K562 (cell line): ENCODE results near the gene RASAL1. TPM values are rescaled to one million over a fixed set of nuclear protein-coding genes. Genes with fewer than 3 reads are reported as not detected.
"Not testable (repeated sequence)": the region's sequence is repeated elsewhere in the genome, so short reads cannot be mapped to it uniquely, and the experiment has no call there.

ENCODE experiments used
- ATAC-seq: fragments of 200-7000 bp; cut with Tn5 transposase; 3 replicates; pipeline ENCODE4 v1.9.1; 2020; ENCODE audit warnings: moderate library complexity
- BruUV-seq: library from RNA; stranded (reverse); fragments of 400-500 nt; replicated peaks from 2 replicates; lab custom pipeline; 2021; lab: Mats Ljungman, UMichigan
- CTCF ChIA-PET: fragments of 300-600 bp; formaldehyde crosslinking; extraction: SDS; loops from one replicate; lab custom pipeline; 2021; ENCODE audit warnings: low intra/inter-chr PET ratio; lab: Yijun Ruan, JAX
- POLR2A ChIA-PET: fragments of 300-600, 350-650 bp; sonication (Branson Sonifier 250); formaldehyde crosslinking; extraction: SDS; loops from one replicate; lab custom pipeline; 2021; ENCODE audit warnings: antibody characterized with exemption, inconsistent platforms; lab: Yijun Ruan, JAX
- DNase-seq, 4 experiments: peaks; one replicate each; pipeline versions ENCODE4 v3.0.0 to v3.0.0-alpha.2; 2011 to 2018; ENCODE audit warnings: low spot score in 3 of 4, mixed read lengths in 3 of 4; ENCODE audit errors: extremely low read depth in 1 of 4
- FAIRE-seq: peaks from 2 replicates; lab custom pipeline; 2011; peaks lifted over from hg19 to GRCh38; lab: Jason Lieb, UNC
- H2AFZ ChIP-seq: 2 replicates; pipeline ENCODE4 v1.6.0; 2011; ENCODE audit warnings: low read depth, low read length, control low read depth, inconsistent platforms
- H3K27ac ChIP-seq: fragments of 200-600 bp; 3 replicates; pipeline ENCODE4 v1.8.0; 2011; ENCODE audit warnings: low read depth, mild to moderate bottlenecking, control low read depth, inconsistent platforms, low read length, moderate library complexity, mixed read lengths; ENCODE audit errors: extremely low read depth
- H3K27me3 ChIP-seq, 2 experiments: fragments of 300-600 bp in 1 of 2; 2 replicates in 1 of 2; 3 replicates in 1 of 2; pipeline versions ENCODE4 v1.6.0 to v1.8.0; 2011; ENCODE audit warnings: inconsistent platforms in 2 of 2, low read length in 2 of 2, mild to moderate bottlenecking in 1 of 2, mixed read lengths in 1 of 2, moderate library complexity in 1 of 2; ENCODE audit not compliant: control insufficient read depth in 2 of 2, insufficient read depth in 2 of 2
- H3K36me3 ChIP-seq: fragments of 300-600 bp; 3 replicates; pipeline ENCODE4 v1.8.0; 2011; ENCODE audit warnings: mild to moderate bottlenecking, low read length, inconsistent platforms; ENCODE audit not compliant: control insufficient read depth, insufficient read depth
- H3K4me1 ChIP-seq, 2 experiments: fragments of 200-600 bp in 1 of 2; replicated peaks in 1 of 2; 2 replicates in 1 of 2; 3 replicates in 1 of 2; pipeline versions ENCODE4 v1.5.1 to v1.8.0; 2011; ENCODE audit warnings: inconsistent platforms in 2 of 2, low read length in 2 of 2, mild to moderate bottlenecking in 1 of 2, mixed read lengths in 1 of 2, moderate library complexity in 1 of 2; ENCODE audit not compliant: control insufficient read depth in 2 of 2, insufficient read depth in 2 of 2
- H3K4me2 ChIP-seq: 2 replicates; pipeline ENCODE4 v1.6.1; 2011; ENCODE audit warnings: low read length, control low read depth, inconsistent platforms, mixed read lengths; ENCODE audit not compliant: insufficient read depth
- H3K4me3 ChIP-seq: fragments of 200-600 bp; sonication (generic), shearing (Covaris generic); 2 replicates; pipeline ENCODE4 v1.5.1; 2016; ENCODE audit warnings: control low read depth, inconsistent platforms
- H3K79me2 ChIP-seq: fragments of 200-600 bp; 3 replicates; pipeline ENCODE4 v1.8.0; 2011; ENCODE audit warnings: low read length, inconsistent platforms; ENCODE audit not compliant: control insufficient read depth, insufficient read depth
- H3K9ac ChIP-seq, 2 experiments: 2 replicates each; pipeline versions ENCODE4 v1.6.0 to v1.6.1; 2011; ENCODE audit warnings: low read depth in 2 of 2, low read length in 2 of 2, control low read depth in 1 of 2, inconsistent platforms in 1 of 2, mild to moderate bottlenecking in 1 of 2, mixed read lengths in 1 of 2; ENCODE audit not compliant: insufficient read depth in 1 of 2
- H3K9me1 ChIP-seq: one replicate; pipeline ENCODE4 v1.6.0; 2011; ENCODE audit warnings: inconsistent platforms, mild to moderate bottlenecking, low read length, moderate library complexity; ENCODE audit not compliant: control insufficient read depth, insufficient read depth
- H3K9me3 ChIP-seq: replicated peaks from 2 replicates; pipeline ENCODE4 v1.5.1; 2011; ENCODE audit warnings: low read depth, low read length, inconsistent platforms; ENCODE audit not compliant: control insufficient read depth, insufficient read depth
- H4K20me1 ChIP-seq: replicated peaks from 2 replicates; pipeline ENCODE4 v1.6.1; 2011; ENCODE audit warnings: low read length, inconsistent platforms, mixed read lengths; ENCODE audit not compliant: control insufficient read depth, insufficient read depth
- MTA3 ChIP-seq: fragments of 450-650 bp; formaldehyde crosslinking; IDR thresholded peaks from 2 replicates; pipeline ENCODE4 v1.6.1; 2017; ENCODE audit warnings: mild to moderate bottlenecking, borderline replicate concordance
- RBM14 ChIP-seq: fragments of 200-400 bp; formaldehyde crosslinking; IDR thresholded peaks from 2 replicates; pipeline ENCODE4 v1.6.1; 2018; ENCODE audit warnings: low read depth, mild to moderate bottlenecking, low read length, moderate library complexity, borderline replicate concordance; ENCODE audit not compliant: insufficient read depth
- ZNF121 ChIP-seq: sonication (generic); formaldehyde crosslinking; conservative IDR thresholded peaks from 2 replicates; pipeline ENCODE4 v1.8.0; 2022; ENCODE audit warnings: missing genetic modification reagents
- WGBS: fragments of 100-300 bp; shearing (Covaris generic); methylation state at CpG from one replicate; pipeline ENCODE4 v1.1.6; 2016; ENCODE audit warnings: low coverage, mixed read lengths; ENCODE audit not compliant: insufficient coverage; ENCODE audit errors: missing lambda C conversion rate; 5-methylcytosine and 5-hydroxymethylcytosine counted together
- in situ Hi-C: fragments of 300-500 bp; cut with MboI; formaldehyde crosslinking; loops from 4 replicates; pipeline ENCODE4 v1.15.0; 2018; ENCODE audit warnings: inconsistent platforms, mixed read lengths
- intact Hi-C: fragments of 100-400 bp; cut with micrococcal nuclease; formaldehyde crosslinking; loops from 2 replicates; pipeline ENCODE4 v1.14.2; 2022
- polyA plus RNA-seq, 8 experiments: library from polyadenylated mRNA; depleted of rRNA in 4 of 8; stranded (reverse) in 5 of 8; unstranded in 3 of 8; fragments of >200 nt; fragmentation: Nextera tagmentation in 2 of 8; fragmentation: Illumina TruSeq in 1 of 8; extraction: Ambion mirVana in 2 of 8; extraction: Trizol in 1 of 8; gene quantifications; 2 replicates each; pipeline versions ENCODE4 v1.2.1 to v1.2.3, GENCODE V29; 2011 to 2014; ENCODE audit warnings: inconsistent platforms in 1 of 8, missing spikeins in 1 of 8
- total RNA-seq, 7 experiments: library from RNA; depleted of rRNA in 6 of 7; stranded (reverse); fragments of >200 nt in 6 of 7; fragmentation: Illumina TruSeq in 2 of 7; extraction: Trizol in 2 of 7; gene quantifications; 2 replicates each; pipeline versions ENCODE4 v1.2.1 to v1.2.3, GENCODE V29; 2011 to 2021; ENCODE audit warnings: low replicate concordance in 1 of 7
- TF ChIP-seq, protein P1 (sequence below): fragments of 250-450 bp; sonication (Bioruptor Pico); IDR thresholded peaks from 2 replicates; pipeline ENCODE4 v1.6.1; 2021; ENCODE audit warnings: mild to moderate bottlenecking
- TF ChIP-seq, protein P2 (sequence below), 2 experiments: fragments of 450-650 bp; formaldehyde crosslinking in 1 of 2; IDR thresholded peaks; 2 replicates each; pipeline versions ENCODE4 v1.4.0 to v1.6.1; 2014 to 2020; ENCODE audit warnings: mild to moderate bottlenecking in 2 of 2, borderline replicate concordance in 1 of 2, low read depth in 1 of 2

The RASAL1 gene
- total and polyA plus RNA-seq, 9 of the 15 experiments (the other 6 are each of a cell fraction or from before 2014, with no cell fraction given): 0.06 to 0.16 (median 0.14) TPM; not detected in 6

DNA sequence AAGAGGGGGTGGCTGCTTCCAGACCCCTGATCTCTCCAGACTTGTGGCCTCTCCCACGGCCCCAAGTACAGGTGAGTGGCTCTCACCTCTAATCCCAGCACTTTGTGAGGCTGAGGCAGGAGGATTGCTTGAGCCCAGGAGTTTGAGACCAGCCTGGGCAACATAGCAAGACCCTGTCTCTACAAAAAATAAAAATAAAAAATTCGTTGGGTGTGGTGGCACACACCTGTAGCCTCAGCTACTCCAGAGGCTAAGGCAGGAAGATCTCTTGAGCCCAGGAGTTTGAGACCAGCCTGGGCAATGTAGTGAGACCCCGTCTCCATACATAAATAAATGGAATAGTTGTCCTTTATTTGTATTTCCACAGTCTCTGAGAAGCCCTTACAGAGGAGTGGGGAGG is 6.2 kb upstream of the RASAL1 start:
- H3K4me2 ChIP-seq, POLR2A ChIA-PET, H3K9me1 ChIP-seq, H3K79me2 ChIP-seq, in situ Hi-C loops, DNase-seq, H3K9me3 ChIP-seq, H3K4me3 ChIP-seq, H3K9ac ChIP-seq, H4K20me1 ChIP-seq, CTCF ChIA-PET, ATAC-seq, FAIRE-seq, H3K4me1 ChIP-seq, H3K36me3 ChIP-seq, BruUV-seq, H3K27me3 ChIP-seq, H2AFZ ChIP-seq, H3K27ac ChIP-seq, intact Hi-C loops: not testable (repeated sequence)
- 14% methylated on average over 3 of the region's 3 CpGs for WGBS
- peak; percentile 94 for TF ChIP-seq ZNF121 (CRISPR knock-in tag)

DNA sequence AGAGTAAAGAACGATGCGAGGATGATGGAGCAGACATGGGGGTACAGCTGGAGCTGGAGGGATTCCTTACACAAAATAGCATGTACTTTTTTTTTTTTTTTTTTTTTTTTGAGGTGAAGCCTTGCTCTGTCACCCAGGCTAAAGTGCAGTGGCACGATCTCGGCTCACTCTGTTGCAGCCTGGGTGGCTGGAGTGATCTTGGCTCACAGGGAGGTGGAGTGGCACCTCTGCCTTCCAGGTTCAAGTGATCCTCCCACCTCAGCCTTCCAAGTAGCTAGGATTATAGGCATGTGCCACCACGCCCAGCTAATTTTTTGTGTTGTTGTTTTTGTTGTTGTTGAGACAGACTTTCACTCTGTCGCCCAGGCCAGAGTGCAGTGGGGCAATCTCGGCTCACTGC is 5.1 kb upstream of the RASAL1 start:
- H2AFZ ChIP-seq: 0 out of 2 replicates have a peak overlapping the region, but pooled peaks have one; percentile 4
- H3K27ac ChIP-seq: no peak overlapping the region
- no peaks in the 10 kb centered on the region for H3K9me3 ChIP-seq
- no peaks in the 10 kb centered on the region for H3K79me2 ChIP-seq
- H3K36me3 ChIP-seq: no peaks in the 10 kb centered on the region
- TF ChIP-seq, protein P1, sequence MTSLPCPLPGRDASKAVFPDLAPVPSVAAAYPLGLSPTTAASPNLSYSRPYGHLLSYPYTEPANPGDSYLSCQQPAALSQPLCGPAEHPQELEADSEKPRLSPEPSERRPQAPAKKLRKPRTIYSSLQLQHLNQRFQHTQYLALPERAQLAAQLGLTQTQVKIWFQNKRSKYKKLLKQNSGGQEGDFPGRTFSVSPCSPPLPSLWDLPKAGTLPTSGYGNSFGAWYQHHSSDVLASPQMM (CRISPR knock-in tag): no peak
- TF ChIP-seq RBM14: no peak
- TF ChIP-seq, protein P2, sequence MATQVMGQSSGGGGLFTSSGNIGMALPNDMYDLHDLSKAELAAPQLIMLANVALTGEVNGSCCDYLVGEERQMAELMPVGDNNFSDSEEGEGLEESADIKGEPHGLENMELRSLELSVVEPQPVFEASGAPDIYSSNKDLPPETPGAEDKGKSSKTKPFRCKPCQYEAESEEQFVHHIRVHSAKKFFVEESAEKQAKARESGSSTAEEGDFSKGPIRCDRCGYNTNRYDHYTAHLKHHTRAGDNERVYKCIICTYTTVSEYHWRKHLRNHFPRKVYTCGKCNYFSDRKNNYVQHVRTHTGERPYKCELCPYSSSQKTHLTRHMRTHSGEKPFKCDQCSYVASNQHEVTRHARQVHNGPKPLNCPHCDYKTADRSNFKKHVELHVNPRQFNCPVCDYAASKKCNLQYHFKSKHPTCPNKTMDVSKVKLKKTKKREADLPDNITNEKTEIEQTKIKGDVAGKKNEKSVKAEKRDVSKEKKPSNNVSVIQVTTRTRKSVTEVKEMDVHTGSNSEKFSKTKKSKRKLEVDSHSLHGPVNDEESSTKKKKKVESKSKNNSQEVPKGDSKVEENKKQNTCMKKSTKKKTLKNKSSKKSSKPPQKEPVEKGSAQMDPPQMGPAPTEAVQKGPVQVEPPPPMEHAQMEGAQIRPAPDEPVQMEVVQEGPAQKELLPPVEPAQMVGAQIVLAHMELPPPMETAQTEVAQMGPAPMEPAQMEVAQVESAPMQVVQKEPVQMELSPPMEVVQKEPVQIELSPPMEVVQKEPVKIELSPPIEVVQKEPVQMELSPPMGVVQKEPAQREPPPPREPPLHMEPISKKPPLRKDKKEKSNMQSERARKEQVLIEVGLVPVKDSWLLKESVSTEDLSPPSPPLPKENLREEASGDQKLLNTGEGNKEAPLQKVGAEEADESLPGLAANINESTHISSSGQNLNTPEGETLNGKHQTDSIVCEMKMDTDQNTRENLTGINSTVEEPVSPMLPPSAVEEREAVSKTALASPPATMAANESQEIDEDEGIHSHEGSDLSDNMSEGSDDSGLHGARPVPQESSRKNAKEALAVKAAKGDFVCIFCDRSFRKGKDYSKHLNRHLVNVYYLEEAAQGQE (IDR thresholded peaks at IDR 0.05; ENCODE audit: borderline replicate concordance): no peak
- TF ChIP-seq, protein P2 (CRISPR knock-in tag; IDR thresholded peaks at IDR 0.05; ENCODE audit: low read depth): no peak
- TF ChIP-seq MTA3: no peak
- peaks cover 8 to 11% of the 10 kb centered on the region in 2 experiments for H3K4me1 ChIP-seq
- in situ Hi-C loops: no loop called here
- ATAC-seq (no peak), FAIRE-seq (no peak), DNase-seq (no peak)
- CTCF ChIA-PET: interaction anchor here (0.6 kb wide), 1 partner anchor 562 kb away, joined by 3 read pairs; no protein-coding TSS in a partner anchor
- POLR2A ChIA-PET: interaction anchor here (0.6 kb wide), 1 partner anchor 11 kb away, joined by 3 read pairs; no protein-coding TSS in a partner anchor
- H3K27me3 ChIP-seq: no peaks in the 10 kb centered on the region
- H3K9ac ChIP-seq: no peak overlapping the region
- no peaks in the 10 kb centered on the region for H3K9me1 ChIP-seq
- intact Hi-C loops: no loop called here
- WGBS: 10% methylated on average over 7 of the region's 7 CpGs
- peaks cover 10% of the 10 kb centered on the region for H4K20me1 ChIP-seq
- H3K4me2 ChIP-seq: no peak overlapping the region
- no peak overlapping the region for H3K4me3 ChIP-seq
- BruUV-seq: no TSS peak
